Smooth muscle cell (in vitro differentiated cells): ENCODE data around the gene KRTAP1-3. TPM values are rescaled to one million over a fixed set of nuclear protein-coding genes. Genes with fewer than 3 reads are reported as not detected.

Experiments used
- DNase-seq: peaks from one replicate; lab custom pipeline; 2025; ENCODE audit not compliant: unreplicated experiment; lab: John Stamatoyannopoulos, UW
- H2AFZ ChIP-seq: fragments of 200-600 bp; sonication (generic); 2 replicates; pipeline ENCODE4 v1.6.0; 2016; ENCODE audit warnings: antibody characterized with exemption, low read depth, mild to moderate bottlenecking
- H3F3A ChIP-seq: fragments of 200-600 bp; sonication (generic); 2 replicates; pipeline ENCODE4 v1.6.0; 2017; ENCODE audit warnings: antibody characterized with exemption, low read depth
- H3K27ac ChIP-seq: fragments of 200-600 bp; sonication (generic); 2 replicates; pipeline ENCODE4 v1.5.1; 2016; ENCODE audit warnings: low read depth, mild to moderate bottlenecking
- H3K27me3 ChIP-seq: fragments of 200-600 bp; sonication (generic); 2 replicates; pipeline ENCODE4 v1.6.1; 2016; ENCODE audit warnings: low read depth, mild to moderate bottlenecking
- H3K36me3 ChIP-seq: fragments of 200-600 bp; sonication (generic); 2 replicates; pipeline ENCODE4 v1.5.1; 2016; ENCODE audit warnings: low read depth
- H3K4me1 ChIP-seq: fragments of 200-600 bp; sonication (generic); 2 replicates; pipeline ENCODE4 v1.5.1; 2016; ENCODE audit warnings: low read depth
- H3K4me2 ChIP-seq: fragments of 200-600 bp; sonication (generic); 2 replicates; pipeline ENCODE4 v1.6.0; 2016; ENCODE audit warnings: mild to moderate bottlenecking
- H3K4me3 ChIP-seq: fragments of 200-600 bp; sonication (generic); 2 replicates; pipeline ENCODE4 v1.5.1; 2016; ENCODE audit warnings: mild to moderate bottlenecking
- H3K79me2 ChIP-seq: fragments of 200-600 bp; sonication (generic); 2 replicates; pipeline ENCODE4 v1.6.0; 2016; ENCODE audit warnings: low read depth, mild to moderate bottlenecking
- H3K9ac ChIP-seq: fragments of 200-600 bp; sonication (generic); 2 replicates; pipeline ENCODE4 v1.6.0; 2016; ENCODE audit warnings: low read depth
- H3K9me3 ChIP-seq: fragments of 200-600 bp; sonication (generic); replicated peaks from 2 replicates; pipeline ENCODE4 v1.5.1; 2016; ENCODE audit warnings: low read depth
- H4K20me1 ChIP-seq: fragments of 200-600 bp; sonication (generic); 2 replicates; pipeline ENCODE4 v1.6.0; 2016; ENCODE audit warnings: low read depth
- CTCF ChIP-seq: fragments of 200-600 bp; sonication (generic); IDR thresholded peaks from 2 replicates; pipeline ENCODE4 v1.5.1; 2017; ENCODE audit warnings: borderline replicate concordance, mild to moderate bottlenecking, antibody characterized with exemption; ENCODE audit not compliant: insufficient read depth, poor library complexity, severe bottlenecking
- WGBS: methylation state at CpG from one replicate; pipeline ENCODE4 v1.1.7; 2016; ENCODE audit warnings: low lambda C conversion rate; 5-methylcytosine and 5-hydroxymethylcytosine counted together
- polyA plus RNA-seq: library from polyadenylated mRNA; unstranded; fragments of >200 nt; fragmentation: Nextera tagmentation; extraction: Ambion mirVana; gene quantifications from 2 replicates; pipeline ENCODE4 v1.2.1, GENCODE V29; 2016
- total RNA-seq: library from RNA; depleted of rRNA; stranded (reverse); fragments of >200 nt; gene quantifications from 2 replicates; pipeline ENCODE4 v1.2.3, GENCODE V29; 2014

KRTAP1-3 gene
- total and polyA plus RNA-seq, 2 experiments from 2014 or later = not detected

DNA sequence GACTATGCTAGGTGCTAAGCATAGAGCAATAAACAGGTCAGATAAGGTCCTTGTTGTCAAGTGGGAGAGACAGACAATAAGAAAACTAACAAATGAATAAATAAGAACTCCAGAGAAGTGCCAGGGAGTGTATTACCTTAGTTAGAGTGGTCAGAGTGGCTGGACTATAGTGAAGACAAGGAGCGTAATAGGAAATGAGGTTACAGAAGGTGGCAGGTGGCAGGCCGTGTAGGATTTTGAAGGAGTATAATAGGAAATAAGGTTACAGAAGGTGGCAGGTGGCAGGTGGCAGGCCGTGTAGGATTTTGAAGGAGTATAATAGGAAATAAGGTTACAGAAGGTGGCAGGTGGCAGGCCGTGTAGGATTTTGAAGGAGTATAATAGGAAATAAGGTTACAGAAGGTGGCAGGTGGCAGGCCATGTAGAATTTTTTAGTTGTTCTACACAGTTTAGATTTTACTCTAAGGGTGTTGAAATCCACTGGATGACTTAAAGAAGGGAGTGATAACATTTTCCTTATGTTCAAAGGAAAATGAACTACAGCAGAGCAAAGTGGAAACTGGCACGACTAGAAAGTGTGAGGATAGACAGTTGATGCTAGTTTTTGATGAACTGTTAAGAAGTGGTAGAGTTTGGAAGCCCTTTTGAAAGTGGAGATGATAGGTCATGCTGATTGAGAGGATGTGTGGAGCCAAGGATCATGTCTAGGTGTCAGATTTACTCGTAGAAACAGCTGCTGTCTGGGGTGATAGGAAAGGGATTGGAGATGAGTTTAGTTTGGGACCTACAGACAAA, 22.2 kb downstream of the KRTAP1-3 start:
- H3K27ac ChIP-seq = no peak overlapping the region

DNA sequence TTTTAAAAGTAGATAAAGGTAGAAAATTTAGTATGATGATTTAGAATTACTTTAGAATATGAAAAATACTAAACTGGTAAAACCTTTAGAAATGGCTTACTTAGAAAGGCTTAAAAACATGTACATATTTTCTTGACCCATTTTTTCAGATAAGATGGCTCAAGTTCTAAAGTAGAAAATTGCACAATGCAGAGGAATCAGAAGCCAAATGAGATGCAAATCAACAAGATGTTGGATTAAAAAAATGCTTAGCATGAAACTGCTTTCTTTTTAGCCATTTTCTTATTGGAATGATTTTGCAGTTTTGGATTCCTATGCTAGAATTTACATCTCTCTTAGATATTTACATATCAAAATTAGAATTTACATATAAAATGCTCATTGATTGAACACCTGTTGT, 24.2 kb downstream of the KRTAP1-3 start:
- Histone ChIP-seq H3K4me1 (peaks cover 5% of the 10 kb centered on the region), H3K4me3 (no peak overlapping the region), H3K79me2 (no peaks in the 10 kb centered on the region), H3K27ac (no peak overlapping the region), H2AFZ (no peak overlapping the region), H4K20me1 (no peaks in the 10 kb centered on the region), H3K36me3 (no peaks in the 10 kb centered on the region), H3K27me3 (no peaks in the 10 kb centered on the region), H3F3A (no peaks in the 10 kb centered on the region), H3K9ac (no peak overlapping the region), H3K4me2 (no peak overlapping the region), H3K9me3 (no peaks in the 10 kb centered on the region)
- TF ChIP-seq CTCF = no peak
- DNase-seq = no peak

More for the DNA sequence above, 22.2 kb downstream of the KRTAP1-3 start:
- Histone ChIP-seq H3K4me1 (peaks cover 5% of the 10 kb centered on the region), H3K27me3 (no peaks in the 10 kb centered on the region), H3K9me3 (no peaks in the 10 kb centered on the region), H3K4me3 (no peak overlapping the region), H4K20me1 (no peaks in the 10 kb centered on the region), H3K79me2 (no peaks in the 10 kb centered on the region), H3F3A (no peaks in the 10 kb centered on the region), H3K9ac (no peak overlapping the region), H3K36me3 (no peaks in the 10 kb centered on the region), H2AFZ (no peak overlapping the region), H3K4me2 (no peak overlapping the region)
- TF ChIP-seq CTCF = no peak
- WGBS = 84% methylated on average over 6 of the region's 6 CpGs
- DNase-seq = no peak

DNA sequence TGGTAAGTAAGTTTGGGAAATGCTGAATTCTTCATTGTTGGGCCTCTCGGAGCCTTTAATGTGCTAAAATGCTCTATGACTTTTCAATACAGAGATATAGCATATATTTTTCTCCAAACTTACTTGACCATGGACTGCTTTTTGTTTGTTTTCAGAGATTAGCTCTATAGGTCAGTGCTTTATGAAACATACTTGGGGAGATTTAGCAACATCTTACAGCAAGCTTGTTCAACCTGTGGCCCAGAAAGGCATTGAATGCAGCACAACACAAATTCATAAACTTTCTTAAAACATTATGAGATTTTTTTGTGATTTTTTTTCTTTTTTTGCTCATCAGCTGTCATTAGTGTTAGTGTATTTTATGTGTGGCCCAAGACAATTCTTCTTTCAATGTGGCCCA, 24.7 kb downstream of the KRTAP1-3 start:
- H3K4me1 ChIP-seq = peaks cover 5% of the 10 kb centered on the region
- WGBS = 84% methylated on average over 1 of the region's 1 CpG
- H3K79me2 ChIP-seq = no peaks in the 10 kb centered on the region
- H3K27ac ChIP-seq = no peak overlapping the region
- no peak overlapping the region for H3K9ac ChIP-seq
- H3K4me3 ChIP-seq = no peak overlapping the region
- H3K4me2 ChIP-seq = no peak overlapping the region
- H4K20me1 ChIP-seq = no peaks in the 10 kb centered on the region
- no peak for DNase-seq
- no peaks in the 10 kb centered on the region for H3K9me3 ChIP-seq
- H2AFZ ChIP-seq = no peak overlapping the region
- H3F3A ChIP-seq = no peaks in the 10 kb centered on the region
- H3K27me3 ChIP-seq = no peaks in the 10 kb centered on the region
- no peak for TF ChIP-seq CTCF
- H3K36me3 ChIP-seq = no peaks in the 10 kb centered on the region

- TF ChIP-seq CTCF = no peak
- Histone ChIP-seq H3K4me3 (no peak overlapping the region), H3F3A (no peaks in the 10 kb centered on the region), H2AFZ (no peak overlapping the region), H3K9me3 (no peaks in the 10 kb centered on the region), H3K27me3 (peaks cover 2% of the 10 kb centered on the region), H3K4me2 (no peak overlapping the region), H3K36me3 (no peaks in the 10 kb centered on the region), H3K79me2 (no peaks in the 10 kb centered on the region), H3K4me1 (peaks cover 5% of the 10 kb centered on the region), H3K27ac (no peak overlapping the region), H4K20me1 (no peaks in the 10 kb centered on the region), H3K9ac (no peak overlapping the region)
- 37% methylated on average over 4 of the region's 4 CpGs for WGBS
- DNase-seq = no peak
Measured at GRCh38 chr17:41009301-41009760, 25.3 kb downstream of the KRTAP1-3 start.
